Liver (tissue), 9 donors: Measurements from ENCODE around the gene YDJC. TPM values are rescaled to one million over a fixed set of nuclear protein-coding genes. Genes with fewer than 3 reads are reported as not detected.

Source experiments
- DNase-seq: peaks from one replicate; pipeline ENCODE4 v3.0.0-alpha.2; 2017; ENCODE audit warnings: low spot score
- H3K27ac ChIP-seq, 2 donors: one replicate each; pipeline ENCODE4 v1.7.0; 2013; ENCODE audit warnings: inconsistent platforms in 2 of 2, low read length in 2 of 2, control low read depth in 1 of 2, low read depth in 1 of 2, mild to moderate bottlenecking in 1 of 2
- H3K27me3 ChIP-seq, 4 donors: one replicate each; pipeline versions ENCODE4 v1.6.1 to v1.7.0; 2013; ENCODE audit warnings: low read length in 3 of 4, inconsistent platforms in 1 of 4, mild to moderate bottlenecking in 1 of 4, moderate library complexity in 1 of 4; ENCODE audit not compliant: control insufficient read depth in 4 of 4, insufficient read depth in 4 of 4
- H3K36me3 ChIP-seq, 4 donors: one replicate each; pipeline versions ENCODE4 v1.6.1 to v1.7.0; 2013; ENCODE audit warnings: low read length in 3 of 4, mild to moderate bottlenecking in 3 of 4, low read depth in 1 of 4, moderate library complexity in 1 of 4; ENCODE audit not compliant: control insufficient read depth in 4 of 4, insufficient read depth in 3 of 4
- H3K4me1 ChIP-seq, 4 donors: one replicate each; pipeline versions ENCODE4 v1.6.1 to v1.7.0; 2013; ENCODE audit warnings: low read length in 3 of 4, mild to moderate bottlenecking in 3 of 4, moderate library complexity in 1 of 4; ENCODE audit not compliant: control insufficient read depth in 4 of 4, insufficient read depth in 4 of 4
- H3K4me3 ChIP-seq, 3 donors: one replicate each; pipeline versions ENCODE4 v1.6.1 to v1.7.0; 2013; ENCODE audit warnings: low read length in 3 of 3, control low read depth in 1 of 3, low read depth in 1 of 3, mild to moderate bottlenecking in 1 of 3
- H3K9ac ChIP-seq, 2 donors: one replicate each; pipeline ENCODE4 v1.7.0; 2013; ENCODE audit warnings: low read length in 2 of 2, mild to moderate bottlenecking in 2 of 2, moderate library complexity in 2 of 2, control low read depth in 1 of 2, low read depth in 1 of 2
- H3K9me3 ChIP-seq, 4 donors: one replicate each; pipeline versions ENCODE4 v1.6.1 to v1.7.0; 2013; ENCODE audit warnings: low read length in 3 of 4; ENCODE audit not compliant: control insufficient read depth in 4 of 4
- CTCF ChIP-seq: fragments of 150-350 bp; IDR thresholded peaks from 2 replicates; pipeline ENCODE4 v1.5.1; 2017; ENCODE audit warnings: improper control_type of control experiment, low read depth, low read length; ENCODE audit not compliant: missing input control
- EGR1 ChIP-seq, 2 donors: IDR thresholded peaks; 2 replicates each; pipeline ENCODE4 v1.6.1; 2016 to 2018; ENCODE audit warnings: antibody characterized with exemption in 2 of 2, low read depth in 2 of 2
- FOXA1 ChIP-seq: IDR thresholded peaks from 2 replicates; pipeline ENCODE4 v1.6.1; 2016; ENCODE audit warnings: antibody characterized with exemption
- FOXA2 ChIP-seq: IDR thresholded peaks from 2 replicates; pipeline ENCODE4 v1.6.1; 2016; ENCODE audit warnings: antibody characterized with exemption
- GABPA ChIP-seq, 2 donors: IDR thresholded peaks in 1 of 2; conservative IDR thresholded peaks in 1 of 2; 2 replicates each; pipeline ENCODE4 v1.6.1; 2016; ENCODE audit warnings: antibody characterized with exemption in 2 of 2, mild to moderate bottlenecking in 1 of 2, moderate library complexity in 1 of 2
- HNF4A ChIP-seq, 2 donors: conservative IDR thresholded peaks; 2 replicates each; pipeline ENCODE4 v1.6.1; 2016; ENCODE audit warnings: antibody characterized with exemption in 2 of 2, mild to moderate bottlenecking in 2 of 2
- HNF4G ChIP-seq: IDR thresholded peaks from 2 replicates; pipeline ENCODE4 v1.6.1; 2016; ENCODE audit warnings: antibody characterized with exemption
- JUND ChIP-seq, 2 donors: IDR thresholded peaks; 2 replicates each; pipeline ENCODE4 v1.6.1; 2016; ENCODE audit warnings: antibody characterized with exemption in 2 of 2
- NR2F2 ChIP-seq: IDR thresholded peaks from 2 replicates; pipeline ENCODE4 v1.6.1; 2016; ENCODE audit warnings: antibody characterized with exemption
- RAD21 ChIP-seq, 2 donors: IDR thresholded peaks; 2 replicates each; pipeline ENCODE4 v1.6.1; 2016; ENCODE audit warnings: antibody characterized with exemption in 2 of 2, mild to moderate bottlenecking in 2 of 2
- REST ChIP-seq: IDR thresholded peaks from 2 replicates; pipeline ENCODE4 v1.6.1; 2016; ENCODE audit warnings: antibody characterized with exemption, mild to moderate bottlenecking
- RXRA ChIP-seq, 2 donors: IDR thresholded peaks; 2 replicates each; pipeline ENCODE4 v1.6.1; 2017 to 2018; ENCODE audit warnings: antibody characterized with exemption in 2 of 2, mild to moderate bottlenecking in 1 of 2
- SP1 ChIP-seq: IDR thresholded peaks from 2 replicates; pipeline ENCODE4 v1.6.1; 2018; ENCODE audit warnings: antibody characterized with exemption, mild to moderate bottlenecking
- TAF1 ChIP-seq: conservative IDR thresholded peaks from 2 replicates; pipeline ENCODE4 v1.6.1; 2016; ENCODE audit warnings: antibody characterized with exemption, mild to moderate bottlenecking
- YY1 ChIP-seq: IDR thresholded peaks from 2 replicates; pipeline ENCODE4 v1.6.1; 2016; ENCODE audit warnings: antibody characterized with exemption, mild to moderate bottlenecking
- ZBTB33 ChIP-seq: IDR thresholded peaks from 2 replicates; pipeline ENCODE4 v1.6.1; 2016; ENCODE audit warnings: antibody characterized with exemption
- WGBS: extraction: QIAGEN DNeasy Blood & Tissue Kit; methylation state at CpG from one replicate; pipeline ENCODE4 v1.1.7; 2013; 5-methylcytosine and 5-hydroxymethylcytosine counted together
- polyA plus RNA-seq, 2 donors: library from polyadenylated mRNA; stranded (reverse) in 1 of 2; unstranded in 1 of 2; fragments of 200-250 nt in 1 of 2; fragments of >200 nt in 1 of 2; fragmentation: Nextera tagmentation in 1 of 2; extraction: Ambion mirVana in 1 of 2; gene quantifications; one replicate each; pipeline versions ENCODE4 v1.2.1 to v1.2.3, GENCODE V29; 2013 to 2015
- total RNA-seq, 2 donors: library from RNA; depleted of rRNA; stranded (reverse); fragments of >200 nt; gene quantifications; one replicate each; pipeline ENCODE4 v1.2.3, GENCODE V29; 2014
- TF ChIP-seq, protein P1 (sequence below): IDR thresholded peaks from 2 replicates; pipeline ENCODE4 v1.6.1; 2016; ENCODE audit warnings: antibody characterized with exemption
- TF ChIP-seq, protein P2 (sequence below): IDR thresholded peaks from 2 replicates; pipeline ENCODE4 v1.6.1; 2016; ENCODE audit warnings: antibody characterized with exemption
- donor health status: healthy.
- donor health status: healthy.
- donor health status: healthy.
- donor health status: healthy.
- donor health status: healthy.

The YDJC gene
- total and polyA plus RNA-seq, 4 donors, result 8.0 to 18.7 (median 8.3) TPM

- TF ChIP-seq ZBTB33, result no peak
Observed at GRCh38 chr22:21636629-21637218, 6.9 kb upstream of the YDJC start (continued).

GRCh38 chr22:21635771-21636510 is 6.1 kb upstream of the YDJC start:
- Histone ChIP-seq H3K4me1 (peaks cover 0 to 3% (median 3%) of the 10 kb centered on the region in 4 donors), H3K27me3 (no peaks in the 10 kb centered on the region), H3K9me3 (no peaks in the 10 kb centered on the region), H3K9ac (no peak overlapping the region), H3K36me3 (no peaks in the 10 kb centered on the region), H3K27ac (no peak overlapping the region), H3K4me3 (no peak overlapping the region)
- DNase-seq, result no peak
- TF ChIP-seq, protein P1, sequence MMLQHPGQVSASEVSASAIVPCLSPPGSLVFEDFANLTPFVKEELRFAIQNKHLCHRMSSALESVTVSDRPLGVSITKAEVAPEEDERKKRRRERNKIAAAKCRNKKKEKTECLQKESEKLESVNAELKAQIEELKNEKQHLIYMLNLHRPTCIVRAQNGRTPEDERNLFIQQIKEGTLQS, result no peak
- TF ChIP-seq GABPA (IDR thresholded peaks at IDR 0.05 in 1 of 2, conservative IDR thresholded peaks at IDR 0.05 in 1 of 2) (no peak), REST (no peak), FOXA2 (no peak), YY1 (no peak), EGR1 (IDR thresholded peaks at IDR 0.05; ENCODE audit: low read depth in 2 of 2) (no peak), SP1 (no peak), HNF4A (conservative IDR thresholded peaks at IDR 0.05) (no peak), TAF1 (no peak), RXRA (IDR thresholded peaks at IDR 0.05) (no peak), RAD21 (IDR thresholded peaks at IDR 0.05) (no peak), ZBTB33 (no peak), JUND (IDR thresholded peaks at IDR 0.05) (no peak), CTCF (no peak), FOXA1 (no peak), NR2F2 (no peak), HNF4G (no peak)
- TF ChIP-seq, protein P2, sequence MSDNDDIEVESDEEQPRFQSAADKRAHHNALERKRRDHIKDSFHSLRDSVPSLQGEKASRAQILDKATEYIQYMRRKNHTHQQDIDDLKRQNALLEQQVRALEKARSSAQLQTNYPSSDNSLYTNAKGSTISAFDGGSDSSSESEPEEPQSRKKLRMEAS, result no peak
- WGBS, result 88% methylated on average over 15 of the region's 15 CpGs
